ENCODE results near the gene SCGB3A1.

The SCGB3A1 gene

DNA sequence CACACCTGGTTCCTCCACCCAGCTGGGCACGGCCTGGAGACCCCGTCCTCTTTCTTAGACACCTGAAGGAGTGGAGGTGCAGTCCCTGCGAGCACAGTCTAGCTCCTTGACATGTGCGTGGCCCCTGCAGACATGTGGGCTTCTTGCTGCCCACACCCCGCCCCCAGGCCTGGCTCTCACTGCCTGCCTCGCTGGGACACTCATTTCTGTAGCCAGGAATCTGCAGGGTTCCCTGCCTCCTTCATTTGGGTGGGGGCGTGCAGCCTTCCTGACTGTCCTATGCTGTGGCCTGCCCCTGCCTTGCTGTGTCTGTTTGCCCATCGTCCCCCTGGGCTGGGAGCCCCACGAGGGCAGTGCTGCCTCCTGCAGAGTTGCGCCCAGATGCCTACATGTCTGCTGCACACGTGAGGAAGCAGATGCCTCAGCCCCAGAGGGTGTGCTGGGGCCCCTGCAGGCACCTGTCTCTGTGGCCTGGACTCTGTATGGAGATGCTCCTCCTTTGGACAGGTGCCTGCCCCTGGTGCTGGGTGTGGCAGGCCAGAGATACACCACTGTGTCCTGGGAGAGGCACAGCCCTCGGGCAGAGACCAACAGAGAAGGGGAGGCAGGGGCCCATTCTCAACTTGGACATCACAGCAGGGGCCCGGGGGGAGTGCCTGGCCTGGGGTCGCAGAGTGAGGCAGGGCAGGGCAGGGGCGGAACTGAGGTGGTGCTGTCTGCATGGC is 35.5 kb upstream of the SCGB3A1 start:
- no peaks in the 10 kb centered on the region for H3K36me3 ChIP-seq (ENCODE audit: control insufficient read depth, insufficient read depth, low read length)
- H3K27me3 ChIP-seq (replicated peaks; ENCODE audit: control insufficient read depth, insufficient read depth, low read length): no peaks in the 10 kb centered on the region; the same call in 1 of the 2 replicates
- DNase-seq (ENCODE audit: extremely low read depth, insufficient read length): no peak
- TF ChIP-seq, protein P1, sequence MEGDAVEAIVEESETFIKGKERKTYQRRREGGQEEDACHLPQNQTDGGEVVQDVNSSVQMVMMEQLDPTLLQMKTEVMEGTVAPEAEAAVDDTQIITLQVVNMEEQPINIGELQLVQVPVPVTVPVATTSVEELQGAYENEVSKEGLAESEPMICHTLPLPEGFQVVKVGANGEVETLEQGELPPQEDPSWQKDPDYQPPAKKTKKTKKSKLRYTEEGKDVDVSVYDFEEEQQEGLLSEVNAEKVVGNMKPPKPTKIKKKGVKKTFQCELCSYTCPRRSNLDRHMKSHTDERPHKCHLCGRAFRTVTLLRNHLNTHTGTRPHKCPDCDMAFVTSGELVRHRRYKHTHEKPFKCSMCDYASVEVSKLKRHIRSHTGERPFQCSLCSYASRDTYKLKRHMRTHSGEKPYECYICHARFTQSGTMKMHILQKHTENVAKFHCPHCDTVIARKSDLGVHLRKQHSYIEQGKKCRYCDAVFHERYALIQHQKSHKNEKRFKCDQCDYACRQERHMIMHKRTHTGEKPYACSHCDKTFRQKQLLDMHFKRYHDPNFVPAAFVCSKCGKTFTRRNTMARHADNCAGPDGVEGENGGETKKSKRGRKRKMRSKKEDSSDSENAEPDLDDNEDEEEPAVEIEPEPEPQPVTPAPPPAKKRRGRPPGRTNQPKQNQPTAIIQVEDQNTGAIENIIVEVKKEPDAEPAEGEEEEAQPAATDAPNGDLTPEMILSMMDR (IDR thresholded peaks at IDR 0.05; ENCODE audit: insufficient read depth, low read length, poor library complexity, severe bottlenecking): no peak
- H3K4me3 ChIP-seq (replicated peaks; ENCODE audit: low read depth, low read length): no peak overlapping the region

DNA sequence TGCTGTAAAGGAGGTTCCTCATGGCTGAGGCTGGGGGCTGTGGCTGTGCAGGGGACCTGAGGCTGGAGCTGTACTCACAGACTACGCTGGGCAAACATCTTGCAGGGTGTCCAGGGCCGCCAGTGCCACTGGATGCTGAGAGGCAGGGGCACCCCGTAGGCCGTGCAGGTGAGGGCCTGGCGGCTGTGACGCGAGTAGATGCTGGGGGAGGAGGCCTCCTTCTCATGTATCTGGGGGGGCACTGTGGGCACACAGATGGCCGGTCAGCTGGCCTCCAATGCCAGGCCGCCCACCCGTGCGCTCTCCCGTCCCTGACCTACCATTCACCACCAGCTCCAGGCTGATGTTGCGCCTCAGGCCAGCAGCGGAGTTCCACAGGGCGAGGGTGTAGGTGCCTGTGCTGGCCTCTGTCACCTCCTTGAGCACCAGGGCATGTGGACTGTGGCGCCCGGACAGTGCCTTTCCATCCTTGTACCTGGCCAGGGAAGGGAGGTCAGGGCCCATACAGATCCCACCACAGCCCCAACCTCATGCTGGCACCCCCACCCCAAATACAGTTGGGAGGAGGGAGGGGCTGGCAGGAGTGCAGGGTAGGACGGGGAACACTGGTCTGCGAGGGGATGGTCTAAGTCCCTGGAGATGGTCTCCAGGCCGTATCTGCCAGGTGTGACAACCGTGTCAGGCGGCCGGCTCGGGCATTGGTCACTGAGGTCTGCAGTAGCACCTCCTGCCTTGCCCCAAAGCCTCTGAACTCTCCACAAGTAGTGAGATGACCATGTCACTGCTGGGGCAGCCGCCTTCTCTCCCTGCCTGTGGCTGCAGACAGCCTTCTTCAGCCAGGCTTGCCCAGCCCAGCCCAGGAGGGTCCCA is 34.7 kb upstream of the SCGB3A1 start:
- TF ChIP-seq, protein P1 (IDR thresholded peaks at IDR 0.05; ENCODE audit: insufficient read depth, low read length, poor library complexity, severe bottlenecking): no peak
- H3K4me3 ChIP-seq (replicated peaks; ENCODE audit: low read depth, low read length): no peak overlapping the region

DNA sequence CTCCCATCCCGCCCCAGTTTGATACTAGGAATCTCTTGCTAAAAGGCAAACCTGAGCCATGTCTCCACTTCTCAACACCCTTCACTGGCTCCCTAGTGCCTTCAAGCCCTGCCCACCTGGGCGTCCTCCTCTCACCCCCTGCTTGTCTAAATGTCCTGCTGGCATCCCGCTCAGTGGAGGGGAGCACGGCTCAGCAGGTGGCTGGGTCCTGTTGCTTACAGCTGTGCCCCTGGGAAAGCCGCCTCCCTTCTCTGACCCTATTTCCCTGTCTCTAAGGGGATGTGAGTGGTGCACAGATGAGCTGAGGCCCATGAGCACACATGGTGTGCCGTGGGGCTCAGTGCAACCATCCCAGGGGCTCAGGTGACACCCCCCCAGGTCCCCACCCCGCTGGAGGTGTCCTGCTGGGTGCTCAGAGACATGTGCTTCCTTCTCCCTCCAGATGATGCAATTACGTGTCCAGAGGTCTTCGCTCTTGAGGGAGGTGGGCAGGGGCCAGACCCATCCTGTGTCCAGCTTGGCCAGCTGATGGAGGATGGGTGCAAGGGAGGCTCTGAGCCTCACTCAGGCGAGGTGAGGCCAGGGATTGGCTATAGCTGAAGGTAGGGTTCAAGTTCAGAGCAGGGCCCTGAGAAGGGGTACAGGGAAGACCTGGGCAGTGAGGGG is 34.0 kb upstream of the SCGB3A1 start:
- Histone ChIP-seq H3K27me3 (replicated peaks; ENCODE audit: control insufficient read depth, insufficient read depth, low read length) (no peaks in the 10 kb centered on the region; the same call in 1 of the 2 replicates), H3K4me3 (replicated peaks; ENCODE audit: low read depth, low read length) (no peak overlapping the region), H3K36me3 (ENCODE audit: control insufficient read depth, insufficient read depth, low read length) (no peaks in the 10 kb centered on the region)
- no peak for DNase-seq (ENCODE audit: extremely low read depth, insufficient read length)
- TF ChIP-seq, protein P1 (IDR thresholded peaks at IDR 0.05; ENCODE audit: insufficient read depth, low read length, poor library complexity, severe bottlenecking): no peak

More for the DNA sequence above, 34.7 kb upstream of the SCGB3A1 start:
- no peaks in the 10 kb centered on the region; the same call in 1 of the 2 replicates for H3K27me3 ChIP-seq (replicated peaks; ENCODE audit: control insufficient read depth, insufficient read depth, low read length)
- no peaks in the 10 kb centered on the region for H3K36me3 ChIP-seq (ENCODE audit: control insufficient read depth, insufficient read depth, low read length)
- DNase-seq (ENCODE audit: extremely low read depth, insufficient read length): no peak

DNA sequence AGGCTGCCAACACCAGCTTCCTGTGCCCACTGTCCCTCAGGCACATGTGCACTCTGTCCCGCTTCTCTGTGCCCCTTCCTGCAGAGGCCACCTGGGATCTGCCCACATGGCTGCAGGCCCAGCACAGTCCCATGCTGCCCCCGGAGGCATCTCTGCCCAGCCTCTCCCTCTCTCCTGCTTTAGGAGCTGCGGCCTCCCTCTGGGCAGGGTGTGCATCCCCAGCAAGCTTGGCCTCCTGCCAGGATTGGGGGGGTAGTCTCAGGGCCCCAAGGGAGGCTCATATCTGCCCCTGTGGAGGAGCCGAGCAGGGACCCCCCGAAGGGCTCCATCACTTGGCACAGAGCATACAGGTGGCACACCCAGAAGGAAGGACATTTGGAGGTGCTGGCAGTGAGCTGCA is 33.3 kb upstream of the SCGB3A1 start:
- Histone ChIP-seq H3K4me3 (replicated peaks; ENCODE audit: low read depth, low read length) (no peak overlapping the region), H3K27me3 (replicated peaks; ENCODE audit: control insufficient read depth, insufficient read depth, low read length) (no peaks in the 10 kb centered on the region; the same call in 1 of the 2 replicates), H3K36me3 (ENCODE audit: control insufficient read depth, insufficient read depth, low read length) (no peaks in the 10 kb centered on the region)
- DNase-seq (ENCODE audit: extremely low read depth, insufficient read length): no peak
- TF ChIP-seq, protein P1 (IDR thresholded peaks at IDR 0.05; ENCODE audit: insufficient read depth, low read length, poor library complexity, severe bottlenecking): no peak

DNA sequence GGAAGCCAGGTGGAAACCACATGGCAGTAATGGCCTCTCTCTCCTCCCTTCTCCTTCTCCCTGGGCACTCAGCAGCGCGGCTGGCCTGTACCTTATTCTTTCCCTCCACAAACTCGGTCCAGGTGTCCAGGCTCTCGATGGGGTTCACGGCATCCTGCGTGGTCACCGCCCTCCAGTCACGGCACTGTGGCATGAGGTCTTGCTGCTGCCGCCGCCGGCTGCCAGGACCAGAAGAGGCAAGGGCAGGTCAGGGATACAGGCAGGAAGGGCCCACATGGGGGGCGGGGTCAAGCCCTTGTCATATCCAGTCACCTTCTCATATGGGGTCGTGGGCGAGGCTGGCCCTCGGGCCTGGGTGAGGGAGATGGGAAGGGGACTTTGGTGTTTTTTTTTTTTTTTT is 32.5 kb upstream of the SCGB3A1 start:
- Histone ChIP-seq H3K36me3 (ENCODE audit: control insufficient read depth, insufficient read depth, low read length) (no peaks in the 10 kb centered on the region), H3K27me3 (replicated peaks; ENCODE audit: control insufficient read depth, insufficient read depth, low read length) (no peaks in the 10 kb centered on the region; the same call in 1 of the 2 replicates), H3K4me3 (replicated peaks; ENCODE audit: low read depth, low read length) (no peak overlapping the region)
- no peak for DNase-seq (ENCODE audit: extremely low read depth, insufficient read length)
- TF ChIP-seq, protein P1 (IDR thresholded peaks at IDR 0.05; ENCODE audit: insufficient read depth, low read length, poor library complexity, severe bottlenecking): no peak

All from GM06990 (cell line).